ENCODE results near the gene TAF15.

The TAF15 gene

DNA sequence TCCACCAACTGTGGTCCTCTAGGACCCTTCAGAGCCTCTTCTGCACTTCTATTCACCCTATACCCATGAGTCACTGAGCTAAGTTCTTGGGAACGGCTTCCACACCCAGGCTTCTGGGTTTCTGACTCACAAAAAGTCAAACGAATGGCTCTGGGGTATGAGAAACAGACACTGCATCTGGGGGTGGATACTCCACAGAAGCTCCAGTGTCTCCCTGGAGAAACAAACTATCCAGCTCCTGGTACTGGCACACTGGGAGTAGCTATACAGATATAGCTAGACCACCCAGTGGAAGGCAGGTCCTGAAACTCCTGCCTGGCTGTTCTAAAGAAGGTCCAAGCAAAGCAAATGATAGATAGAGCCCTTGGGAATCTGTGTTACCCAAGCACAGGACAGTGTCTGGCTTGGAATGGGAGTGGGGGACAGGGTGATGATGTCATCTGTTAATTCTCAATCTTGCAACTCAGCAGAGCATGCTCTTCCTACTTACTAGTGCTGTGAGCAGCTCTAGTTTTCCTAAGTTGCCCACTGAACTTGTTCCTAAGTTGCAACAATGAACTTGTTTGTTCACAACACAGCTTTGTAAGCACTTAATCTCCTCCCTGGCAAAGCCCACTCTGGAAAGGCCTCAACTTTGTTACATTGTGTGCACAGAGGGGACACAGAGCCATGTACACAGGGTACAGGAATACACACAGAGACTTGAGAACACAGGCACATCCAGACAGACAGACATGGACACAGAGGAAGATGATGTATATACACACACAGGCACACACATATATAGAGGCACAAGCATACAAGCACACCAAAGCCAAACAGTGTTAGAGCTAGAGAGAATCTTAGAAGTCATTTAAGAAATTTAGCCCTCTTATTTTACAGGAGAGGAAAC lies 20.6 kb upstream of the TAF15 start:
- no peak for DNase-seq

DNA sequence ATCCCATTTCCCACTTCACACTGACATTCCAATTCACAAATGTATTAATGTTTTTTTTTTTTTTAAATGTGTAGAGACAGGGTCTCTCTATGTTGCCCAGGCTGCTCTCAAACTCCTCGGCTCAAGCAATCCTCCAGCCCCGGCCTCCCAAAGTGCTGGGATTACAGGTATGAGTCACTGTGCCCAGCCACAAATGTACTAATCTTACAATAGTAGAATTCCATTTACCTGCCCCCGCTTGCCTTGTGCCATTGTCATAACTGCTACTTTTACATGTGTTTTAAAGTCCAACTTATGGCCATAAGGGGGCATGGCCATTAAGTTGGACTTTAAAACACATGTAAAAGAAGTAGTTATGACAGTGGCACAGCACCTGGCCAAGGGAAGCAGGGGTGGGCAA lies 18.4 kb upstream of the TAF15 start:
- no peak for DNase-seq

DNA sequence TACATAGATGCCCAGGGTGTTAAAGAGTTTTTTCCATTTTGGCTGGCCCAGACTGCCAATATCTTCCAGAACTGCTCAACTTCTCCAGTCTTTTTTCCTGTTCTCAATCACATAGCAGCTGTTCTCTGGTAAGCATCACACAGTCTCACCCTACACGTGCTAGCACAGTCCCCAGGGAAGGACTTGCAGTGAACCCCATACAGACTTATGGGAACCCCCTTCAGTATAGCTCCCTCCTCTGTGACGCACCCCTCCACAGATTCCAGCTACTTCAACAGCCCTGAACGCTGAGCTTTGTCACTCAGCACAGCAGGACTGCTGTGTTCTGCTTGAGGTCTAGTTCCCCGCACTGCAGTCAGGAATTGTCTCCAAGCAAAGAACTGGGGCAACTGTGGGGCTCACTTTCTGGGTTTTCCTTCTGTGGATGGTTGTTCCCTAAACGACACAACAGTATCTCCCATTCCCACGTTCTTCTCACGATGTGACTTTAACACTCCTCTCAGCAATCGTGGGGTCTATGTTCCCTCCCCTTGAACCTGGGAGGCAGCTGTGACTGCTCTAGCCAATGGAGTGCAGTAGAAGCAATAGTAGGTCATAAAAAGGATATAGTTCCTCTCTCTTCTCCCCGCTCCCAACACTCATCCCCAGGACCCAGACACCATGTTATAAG lies 17.5 kb upstream of the TAF15 start:
- no peak for DNase-seq

DNA sequence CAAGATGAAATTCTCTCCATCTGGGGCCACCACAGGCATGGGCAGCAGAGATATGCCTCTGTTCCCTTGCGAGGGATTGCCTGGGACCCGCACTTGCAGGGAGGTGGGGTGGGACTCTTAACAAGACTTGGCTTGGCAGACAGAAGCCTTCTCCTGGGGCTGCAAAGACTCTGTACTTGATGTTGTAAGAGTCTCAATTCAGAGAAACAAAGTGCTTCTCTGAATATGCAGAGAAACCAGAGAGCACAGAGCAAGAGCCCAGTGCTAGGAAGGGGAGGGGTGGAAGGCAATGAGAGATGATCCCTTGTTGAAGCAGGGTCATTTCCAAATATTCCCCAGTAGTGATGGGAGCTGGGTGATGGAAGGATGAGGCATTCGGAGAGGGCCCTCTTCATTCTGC lies 16.0 kb upstream of the TAF15 start:
- no peak for DNase-seq

GRCh38 chr17:35795007-35795870 lies 14.0 kb upstream of the TAF15 start, which contains the start of gene MMP28:
MMP28 (minus strand) TSS chr17:35795641; CDS start chr17:35795377, 264 bp downstream.
- peak; percentile 54 for DNase-seq

- DNase-seq: no peak
These were observed 13.4 kb upstream of the TAF15 start for GRCh38 chr17:35795871-35796265.

DNA sequence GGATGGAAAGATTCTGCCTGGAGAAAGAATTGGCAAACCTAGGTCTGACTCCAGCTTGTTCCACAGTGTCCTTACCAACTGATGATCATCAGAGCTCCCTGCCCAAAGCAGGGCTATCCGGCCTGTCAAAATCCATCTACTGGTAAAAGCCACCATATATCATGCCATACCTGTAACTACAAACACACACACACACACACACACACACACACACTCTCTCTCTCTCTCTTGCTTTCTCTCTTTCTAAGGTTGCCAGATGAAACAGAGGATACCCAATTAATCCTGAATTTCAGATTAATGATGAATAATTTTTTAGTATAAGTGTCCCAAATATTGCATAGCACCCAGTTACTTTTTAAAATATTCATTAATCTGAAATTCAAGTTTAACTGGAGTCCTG lies 12.3 kb upstream of the TAF15 start:
- DNase-seq: no peak

DNA sequence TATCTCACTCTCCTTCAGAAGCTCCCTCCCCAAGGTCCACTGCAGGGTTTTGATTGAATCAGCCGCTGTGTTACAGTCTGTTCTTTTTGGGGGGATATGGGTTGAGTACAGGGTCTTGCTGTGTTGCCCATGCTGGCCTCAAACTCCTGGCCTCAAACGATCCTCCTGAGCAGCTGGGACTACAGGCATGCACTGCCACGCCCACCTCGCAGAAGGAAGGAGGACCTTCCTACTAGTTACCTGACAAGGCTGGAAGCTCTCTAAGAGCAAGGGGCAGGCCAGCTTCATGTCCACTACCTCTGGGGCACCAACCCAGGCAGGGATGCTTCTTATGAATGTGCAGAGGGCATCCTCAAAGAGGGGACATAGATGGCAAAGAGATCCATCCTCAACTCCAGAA lies 11.9 kb upstream of the TAF15 start:
- DNase-seq: no peak

DNA sequence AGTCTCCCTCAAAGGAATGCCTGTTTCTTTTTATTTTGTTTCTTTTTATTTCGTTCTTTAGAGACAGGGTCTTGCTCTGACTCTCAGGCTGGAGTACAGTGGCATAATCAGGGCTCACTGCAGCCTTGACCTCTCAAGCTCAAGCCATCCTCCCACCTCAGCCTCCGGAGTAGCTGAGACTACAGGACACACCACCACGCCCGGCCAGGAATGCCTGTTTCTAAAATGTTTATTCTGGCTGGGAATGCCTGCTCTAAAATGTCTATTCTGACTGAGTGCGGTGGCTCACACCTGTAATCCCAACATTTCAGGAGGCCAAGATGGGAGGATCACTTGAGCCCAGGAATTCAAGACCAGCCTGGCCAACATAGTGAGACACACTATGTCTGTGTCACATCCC lies 11.4 kb upstream of the TAF15 start:
- no peak for DNase-seq

DNA sequence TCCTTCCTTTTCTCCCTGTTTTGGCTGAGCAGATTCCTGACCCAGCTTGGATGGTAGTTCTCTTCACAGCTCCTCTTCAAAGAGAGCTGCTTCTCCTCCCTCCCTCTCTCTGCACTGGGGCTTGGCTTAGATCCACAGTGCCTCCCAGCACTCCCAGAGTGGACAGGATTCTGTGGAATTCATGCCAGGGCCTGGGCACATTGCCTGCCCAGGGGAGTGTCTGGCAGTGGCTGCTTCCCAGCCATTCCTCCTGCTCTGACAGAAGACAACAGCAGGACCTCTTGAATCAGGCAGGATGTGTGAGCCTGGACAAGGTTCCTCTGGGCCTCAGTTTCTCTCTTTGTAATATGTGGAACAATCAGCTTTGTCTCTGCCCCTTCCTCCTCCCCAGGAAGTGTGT lies 9.3 kb upstream of the TAF15 start:
- peak; percentile 10 for DNase-seq

DNA sequence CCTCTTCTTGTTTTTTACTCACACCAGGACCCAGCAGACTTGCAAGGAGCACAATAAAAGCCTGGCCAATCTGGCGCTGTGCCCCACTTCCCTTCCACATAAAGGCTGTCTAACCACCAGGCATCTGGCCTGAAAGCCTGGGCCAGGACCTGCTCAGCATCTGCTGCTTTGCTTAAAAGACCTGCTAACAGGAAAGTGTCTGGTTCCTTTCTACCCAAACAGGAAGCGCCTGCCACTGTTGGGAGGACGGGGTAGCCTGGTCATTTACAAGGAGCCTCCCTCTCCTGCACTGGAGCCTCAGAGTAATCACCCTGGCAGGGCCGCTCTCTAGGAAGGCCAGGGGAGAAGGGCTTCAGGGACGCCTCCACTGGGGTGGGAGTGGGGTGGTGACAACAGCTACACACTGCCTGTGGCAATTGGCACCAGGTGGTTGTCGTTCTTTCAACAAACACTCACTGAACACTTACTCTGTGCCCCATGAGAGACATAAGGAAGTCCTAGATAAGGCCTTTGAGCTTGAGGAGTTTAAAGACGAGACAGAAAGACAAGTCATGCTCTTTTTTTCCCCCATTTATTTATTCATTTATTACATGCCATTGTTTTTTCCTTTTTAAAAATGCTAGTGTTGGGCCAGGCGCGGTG lies 7.6 kb upstream of the TAF15 start:
- no peak for DNase-seq

- DNase-seq: peak; percentile 70
These were observed 4.6 kb upstream of the TAF15 start for GRCh38 chr17:35804658-35805192.

- no peak for DNase-seq
These were observed 1.7 kb upstream of the TAF15 start for GRCh38 chr17:35807371-35808144.

- no peak for DNase-seq
These were observed 883 bp upstream of the TAF15 start for GRCh38 chr17:35808240-35808961.

DNA sequence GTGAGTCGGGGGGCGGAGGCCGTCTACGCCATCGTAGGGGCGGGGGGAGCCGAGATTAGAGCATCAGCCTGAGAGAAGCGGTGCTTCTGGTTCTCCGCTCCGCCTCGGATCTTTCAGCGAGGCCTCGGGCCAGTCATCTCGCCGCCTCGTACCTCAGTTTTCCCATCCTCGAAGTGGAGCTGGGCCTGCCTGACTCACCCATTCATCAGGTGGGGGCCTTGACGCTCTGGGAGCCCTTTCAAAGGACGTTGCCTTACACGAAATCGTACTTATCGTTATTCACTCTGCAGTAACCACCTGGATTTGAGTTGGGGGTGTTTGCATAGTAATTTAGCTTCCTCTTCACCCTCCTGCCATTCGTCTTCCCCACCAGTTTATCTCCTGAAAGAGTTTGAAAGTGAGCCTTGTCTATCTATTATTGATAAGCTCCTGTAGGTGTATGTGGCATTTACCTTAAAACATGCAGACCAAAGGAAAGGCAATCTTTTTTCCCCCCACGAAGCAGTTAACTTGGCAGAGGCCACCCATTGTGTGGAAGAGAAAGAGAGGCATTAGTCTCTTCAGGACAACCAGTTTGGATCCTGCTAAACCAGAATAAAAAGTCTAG lies 674 bp downstream of the TAF15 start:
- DNase-seq: no peak

- DNase-seq: no peak
These were observed 2.5 kb downstream of the TAF15 start for GRCh38 chr17:35811759-35812158.

- no peak for DNase-seq
These were observed 3.2 kb downstream of the TAF15 start for GRCh38 chr17:35812456-35812855.

GRCh38 chr17:35816723-35817122 lies 7.4 kb downstream of the TAF15 start:
- DNase-seq: no peak

DNA sequence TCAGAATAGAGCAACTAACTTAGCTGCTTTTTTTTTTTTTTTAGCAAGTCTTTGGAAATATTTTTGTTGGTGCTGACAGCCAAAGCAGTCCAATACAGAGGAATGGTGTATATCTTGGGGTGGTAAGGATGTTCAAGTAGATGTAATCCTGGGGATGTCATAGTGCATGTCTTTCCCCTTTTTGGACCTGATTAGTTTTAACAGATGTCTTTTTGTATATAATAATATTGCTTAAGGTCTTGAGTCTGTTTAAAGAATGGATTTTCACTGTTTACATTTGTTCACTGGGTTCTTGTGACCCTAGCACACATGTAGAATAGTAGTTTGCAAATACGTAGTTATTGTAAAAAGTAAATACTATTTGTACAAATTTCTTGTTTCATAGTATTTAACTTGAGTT lies 7.9 kb downstream of the TAF15 start:
- DNase-seq: no peak

DNA sequence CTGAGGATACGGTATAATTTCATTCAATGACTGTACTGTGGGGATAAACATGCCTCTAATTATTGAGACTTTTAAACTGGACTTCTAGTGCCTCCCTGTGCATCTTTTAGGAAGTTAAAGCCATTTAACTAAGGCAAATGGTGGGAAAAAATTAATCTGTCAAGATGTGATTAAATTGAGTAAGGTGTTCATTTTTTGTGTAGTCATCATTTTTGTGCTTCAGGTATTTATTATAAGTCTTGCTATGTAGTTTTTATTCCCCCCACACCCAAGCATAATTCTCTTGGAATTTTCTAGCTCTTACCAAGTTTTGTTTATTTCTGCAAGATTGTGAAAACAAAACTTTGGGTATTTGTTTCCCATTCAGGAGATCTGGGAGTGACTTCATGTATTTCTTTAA lies 10.2 kb downstream of the TAF15 start:
- DNase-seq: no peak

DNA sequence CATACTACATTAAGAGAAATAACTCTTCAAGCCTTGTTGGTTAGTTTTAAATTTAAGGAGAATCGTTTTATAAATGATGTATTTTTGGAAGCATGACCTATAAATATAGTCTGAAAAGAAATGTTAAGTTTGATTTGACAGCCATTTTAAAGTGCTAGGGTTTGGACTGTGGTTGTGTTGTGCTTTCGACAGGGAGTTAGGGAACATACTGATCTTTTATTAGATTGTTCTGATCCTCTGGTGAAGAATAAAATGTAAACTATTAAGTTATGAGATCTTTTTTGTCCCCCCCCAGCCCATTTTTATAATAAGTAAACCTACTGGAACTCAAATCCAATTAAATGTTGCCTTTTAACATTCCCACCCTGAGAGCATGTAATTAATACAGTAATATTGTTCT lies 12.0 kb downstream of the TAF15 start:
- no peak for DNase-seq
